Kidney (tissue), 14 donors: ENCODE results near the gene STIM1. TPM values are rescaled to one million over a fixed set of nuclear protein-coding genes. Genes with fewer than 3 reads are reported as not detected.

Experiments used
- DNase-seq, 5 donors: peaks; one replicate each; pipeline ENCODE4 v3.0.0-alpha.2; 2013 to 2020
- FAIRE-seq: peaks from 2 replicates; lab custom pipeline; 2012; peaks lifted over from hg19 to GRCh38; lab: Jason Lieb, UNC
- H3K27ac ChIP-seq, 2 donors: one replicate each; pipeline ENCODE4 v1.7.0; 2013; ENCODE audit warnings: low read depth in 2 of 2, low read length in 2 of 2, inconsistent platforms in 1 of 2
- H3K27me3 ChIP-seq: one replicate; pipeline ENCODE4 v1.7.1; 2013; ENCODE audit warnings: low read length, inconsistent platforms; ENCODE audit not compliant: control insufficient read depth, insufficient read depth
- H3K36me3 ChIP-seq, 3 donors: one replicate each; pipeline versions ENCODE4 v1.7.0 to v1.7.1; 2013; ENCODE audit warnings: low read length in 3 of 3, control low read depth in 1 of 3, inconsistent platforms in 1 of 3; ENCODE audit not compliant: insufficient read depth in 3 of 3, control insufficient read depth in 2 of 3
- H3K4me1 ChIP-seq, 3 donors: one replicate each; pipeline versions ENCODE4 v1.7.0 to v1.7.1; 2013; ENCODE audit warnings: low read length in 3 of 3, inconsistent platforms in 1 of 3, low read depth in 1 of 3; ENCODE audit not compliant: control insufficient read depth in 2 of 3, insufficient read depth in 2 of 3
- H3K4me3 ChIP-seq, 3 donors: one replicate each; pipeline versions ENCODE4 v1.7.0 to v1.8.1; 2013; ENCODE audit warnings: low read length in 3 of 3, control low read depth in 1 of 3, inconsistent platforms in 1 of 3
- H3K9ac ChIP-seq, 3 donors: one replicate each; pipeline versions ENCODE4 v1.7.0 to v1.7.1; 2013; ENCODE audit warnings: low read length in 3 of 3, control low read depth in 1 of 3, inconsistent platforms in 1 of 3
- H3K9me3 ChIP-seq, 3 donors: one replicate each; pipeline versions ENCODE4 v1.7.0 to v1.7.1; 2013; ENCODE audit warnings: low read length in 3 of 3, control low read depth in 1 of 3, inconsistent platforms in 1 of 3; ENCODE audit not compliant: control insufficient read depth in 2 of 3, insufficient read depth in 1 of 3
- intact Hi-C: fragments of 100-400 bp; cut with DNase I; formaldehyde crosslinking; loops from one replicate; pipeline ENCODE4 v1.11.1; 2022
- polyA plus RNA-seq: library from polyadenylated mRNA; stranded (reverse); fragments of 350-450 nt; fragmentation: Illumina TruSeq; extraction: RNeasy Lipid Tissue Mini Kit (QIAGEN cat#74804); gene quantifications from one replicate; pipeline ENCODE4 v1.2.3, GENCODE V29; 2014; ENCODE audit warnings: low read depth, low replicate concordance; ENCODE audit not compliant: insufficient read depth
- total RNA-seq: library from RNA; stranded (reverse); fragmentation: NEBNext Ultra II Directional; extraction: Animal tissue kit (Norgen Biotek cat#: 25700); gene quantifications from one replicate; pipeline ENCODE4 v1.2.1, GENCODE V29; 2021
- TF ChIP-seq, protein P1 (sequence below): IDR thresholded peaks from 3 replicates; pipeline ENCODE4 v1.5.1; 2012; ENCODE audit warnings: mild to moderate bottlenecking, moderate library complexity, borderline replicate concordance; ENCODE audit not compliant: insufficient read depth; ENCODE audit errors: extremely low read depth
- donor health status: control.
- donor health status: control.
- donor health status: control.
- donor health status: control.
- donor health status: control.
- donor health status: DM: yes; HTN: yes; CAD: no.
- donor health status: Normal renal cell carcinoma (clear cell type).

Gene STIM1
- total and polyA plus RNA-seq, 2 donors from 2014 or later = 15.7 to 68.0 TPM

- no peaks in the 10 kb centered on the region for H3K36me3 ChIP-seq
- FAIRE-seq = no peak
- H3K27me3 ChIP-seq = no peaks in the 10 kb centered on the region
- DNase-seq = no peak
- no peak overlapping the region for H3K4me3 ChIP-seq
- TF ChIP-seq, protein P1, sequence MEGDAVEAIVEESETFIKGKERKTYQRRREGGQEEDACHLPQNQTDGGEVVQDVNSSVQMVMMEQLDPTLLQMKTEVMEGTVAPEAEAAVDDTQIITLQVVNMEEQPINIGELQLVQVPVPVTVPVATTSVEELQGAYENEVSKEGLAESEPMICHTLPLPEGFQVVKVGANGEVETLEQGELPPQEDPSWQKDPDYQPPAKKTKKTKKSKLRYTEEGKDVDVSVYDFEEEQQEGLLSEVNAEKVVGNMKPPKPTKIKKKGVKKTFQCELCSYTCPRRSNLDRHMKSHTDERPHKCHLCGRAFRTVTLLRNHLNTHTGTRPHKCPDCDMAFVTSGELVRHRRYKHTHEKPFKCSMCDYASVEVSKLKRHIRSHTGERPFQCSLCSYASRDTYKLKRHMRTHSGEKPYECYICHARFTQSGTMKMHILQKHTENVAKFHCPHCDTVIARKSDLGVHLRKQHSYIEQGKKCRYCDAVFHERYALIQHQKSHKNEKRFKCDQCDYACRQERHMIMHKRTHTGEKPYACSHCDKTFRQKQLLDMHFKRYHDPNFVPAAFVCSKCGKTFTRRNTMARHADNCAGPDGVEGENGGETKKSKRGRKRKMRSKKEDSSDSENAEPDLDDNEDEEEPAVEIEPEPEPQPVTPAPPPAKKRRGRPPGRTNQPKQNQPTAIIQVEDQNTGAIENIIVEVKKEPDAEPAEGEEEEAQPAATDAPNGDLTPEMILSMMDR = no peak
- H3K9me3 ChIP-seq = no peaks in the 10 kb centered on the region
- intact Hi-C loops = no loop called here
- no peak overlapping the region for H3K9ac ChIP-seq
- peaks cover 0 to 3% (median 0%) of the 10 kb centered on the region in 3 donors for H3K4me1 ChIP-seq
- H3K27ac ChIP-seq = no peak overlapping the region
Measured at GRCh38 chr11:3959903-3960265, 104.4 kb downstream of the STIM1 start.

- FAIRE-seq (no peak), DNase-seq (no peak)
- TF ChIP-seq, protein P1 = no peak
- Histone ChIP-seq H3K9ac (no peak overlapping the region), H3K27me3 (no peaks in the 10 kb centered on the region), H3K4me1 (peaks cover 0 to 3% (median 0%) of the 10 kb centered on the region in 3 donors), H3K4me3 (no peak overlapping the region), H3K27ac (no peak overlapping the region), H3K9me3 (no peaks in the 10 kb centered on the region), H3K36me3 (peaks cover 0 to 2% (median 0%) of the 10 kb centered on the region in 3 donors)
- intact Hi-C loops = no loop called here
Measured at GRCh38 chr11:3962406-3962840, 107.0 kb downstream of the STIM1 start.

DNA sequence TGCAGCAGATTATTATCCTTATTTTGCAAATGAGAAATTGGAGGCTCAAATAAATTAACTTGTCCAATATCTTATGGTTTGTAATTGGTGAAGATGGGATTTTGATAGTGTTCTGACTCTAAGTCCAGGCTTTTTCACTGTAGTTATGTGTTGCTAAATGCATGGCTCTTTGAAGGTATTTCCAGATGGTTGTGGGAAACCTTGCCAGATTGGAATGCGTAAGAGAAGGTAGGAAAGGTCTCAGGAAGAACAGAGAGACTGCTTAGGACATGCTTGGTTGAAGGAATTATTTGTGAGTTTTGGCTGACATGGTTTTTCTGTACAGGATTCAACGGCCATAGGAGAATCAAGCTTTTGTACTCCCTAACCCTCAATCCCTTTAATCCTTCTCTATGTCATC is 108.6 kb downstream of the STIM1 start:
- Histone ChIP-seq H3K27ac (no peak overlapping the region), H3K36me3 (peaks cover 0 to 3% (median 0%) of the 10 kb centered on the region in 3 donors), H3K9ac (no peak overlapping the region), H3K27me3 (no peaks in the 10 kb centered on the region), H3K4me3 (no peak overlapping the region), H3K4me1 (peaks cover 0 to 3% (median 0%) of the 10 kb centered on the region in 3 donors), H3K9me3 (no peaks in the 10 kb centered on the region)
- FAIRE-seq = no peak
- DNase-seq = no peak
- intact Hi-C loops = no loop called here
- TF ChIP-seq, protein P1 = no peak
